HG02870 (cell line): ENCODE data around the gene RAB11A.

Experiments
- ATAC-seq: cut with Tn5 transposase; IDR thresholded peaks from one replicate; pipeline ENCODE4 v1.9.1; 2021; ENCODE audit warnings: mild to moderate bottlenecking, moderate library complexity; ENCODE audit not compliant: unreplicated experiment

Gene RAB11A

GRCh38 chr15:65935391-65935790, 66.1 kb downstream of the RAB11A start:
- ATAC-seq: no peak

GRCh38 chr15:65936282-65936681, 67.0 kb downstream of the RAB11A start:
- no peak for ATAC-seq

GRCh38 chr15:65937054-65937453, 67.8 kb downstream of the RAB11A start:
- ATAC-seq: no peak

- ATAC-seq: no peak
Observed at GRCh38 chr15:65937476-65937875, 68.2 kb downstream of the RAB11A start.

- no peak for ATAC-seq
Observed at GRCh38 chr15:65938604-65939003, 69.3 kb downstream of the RAB11A start.

- ATAC-seq: no peak
Observed at GRCh38 chr15:65939901-65940617, 70.8 kb downstream of the RAB11A start.

GRCh38 chr15:65940618-65940909, 71.3 kb downstream of the RAB11A start:
- no peak for ATAC-seq
